ENCODE measurements around the gene ZNF367. TPM values are rescaled to one million over a fixed set of nuclear protein-coding genes. Genes with fewer than 3 reads are reported as not detected.
A peak's percentile ranks its signal among the peaks of the same experiment; 100 is the strongest.

The ZNF367 gene
- total and polyA plus RNA-seq, 5 donors = 0.86 to 1.7 (median 1.4) TPM

DNA sequence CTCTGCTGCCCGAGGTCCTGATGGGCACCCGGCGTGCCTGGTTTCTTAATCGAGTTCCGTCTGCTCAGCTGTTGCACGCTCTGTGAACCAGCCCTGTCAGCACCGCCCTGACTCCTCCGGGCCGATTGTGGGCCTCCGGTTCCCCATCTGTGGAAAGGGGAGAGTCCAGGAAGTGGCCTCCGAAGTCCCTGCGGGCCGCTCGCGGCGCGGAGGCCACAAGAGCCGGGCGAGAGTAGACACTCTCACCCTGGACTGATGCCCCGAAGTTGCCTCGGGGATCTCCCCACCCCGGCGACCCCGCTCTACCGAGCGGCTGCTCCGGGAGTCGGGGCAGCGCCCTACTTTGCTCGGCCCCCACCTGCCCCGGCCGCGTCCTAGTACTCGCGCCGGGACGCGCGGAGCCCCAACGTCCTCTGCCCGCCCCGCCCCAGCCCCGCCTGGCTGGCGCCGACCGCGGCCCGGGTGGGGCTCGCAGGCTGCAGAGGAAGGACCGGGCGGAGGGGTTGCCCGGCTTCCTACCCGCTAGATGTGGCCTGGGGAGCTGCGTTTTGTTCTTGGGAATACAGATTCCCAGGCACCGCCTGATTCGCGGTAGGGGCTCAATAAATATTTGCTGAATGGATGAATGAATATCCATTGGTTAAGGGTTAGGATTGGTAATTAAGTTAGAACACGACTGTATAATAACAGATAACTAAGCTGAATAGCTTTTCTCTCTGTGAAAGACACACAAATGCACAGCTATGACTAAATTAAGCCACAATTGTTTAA, 935 bp upstream of the ZNF367 start:
- ATAC-seq (peak; percentile 83 to 84), DNase-seq (peak; percentile 77 to 93 (median 92))
- H3K27ac ChIP-seq (ENCODE audit: low read length) = peak overlapping the region; percentile 96
- H3K4me1 ChIP-seq (ENCODE audit: control insufficient read depth, insufficient read depth, low read length) = no peaks in the 10 kb centered on the region
- no peaks in the 10 kb centered on the region for H3K9me3 ChIP-seq (ENCODE audit: control insufficient read depth, low read length)
- peak overlapping the region; percentile 73 for H3K4me3 ChIP-seq (ENCODE audit: low read length)
- intact Hi-C loops (cut with DNase I) = loop anchor here in 2 of 4 donors (2.0 to 10.0 kb wide), 2 partner anchors 32 to 74 kb away; partner anchors contain the start of gene HABP4 (in 1 of the 2)
- H3K27me3 ChIP-seq (ENCODE audit: control insufficient read depth, insufficient read depth) = no peaks in the 10 kb centered on the region
- under 1% methylated on average over 58 of the region's 58 CpGs for WGBS

DNA sequence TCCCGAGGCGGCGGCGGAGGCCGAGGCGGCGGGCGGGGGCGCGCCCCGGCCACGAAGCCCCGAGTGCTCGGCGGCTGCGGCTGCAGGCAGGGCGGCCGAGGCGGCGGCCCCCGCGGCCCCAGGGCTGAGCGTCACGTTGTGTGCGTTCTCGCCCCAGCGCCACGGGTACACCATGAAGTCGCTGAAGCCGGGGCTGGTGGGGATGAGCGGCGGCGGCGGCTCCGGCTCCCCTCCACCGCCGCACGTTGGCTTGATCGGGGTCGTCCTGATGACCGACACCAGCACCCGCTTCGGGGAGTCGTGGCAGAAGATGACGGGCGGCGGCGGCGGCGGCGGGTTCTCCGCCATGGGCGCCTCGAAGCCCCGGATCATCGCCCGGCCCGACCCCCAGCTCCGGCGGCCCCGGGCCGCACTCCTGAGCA, 498 bp downstream of the ZNF367 start:
- peak overlapping the region; percentile 69 for H3K27ac ChIP-seq (ENCODE audit: low read length)
- no peaks in the 10 kb centered on the region for H3K4me1 ChIP-seq (ENCODE audit: control insufficient read depth, insufficient read depth, low read length)
- intact Hi-C loops (cut with DNase I) = loop anchor here in 2 of 4 donors (2.0 to 10.0 kb wide), 2 partner anchors 33 to 73 kb away; partner anchors contain the start of gene HABP4 (in 1 of the 2)
- no peaks in the 10 kb centered on the region for H3K27me3 ChIP-seq (ENCODE audit: control insufficient read depth, insufficient read depth)
- ATAC-seq = no peak
- peak overlapping the region; percentile 89 for H3K4me3 ChIP-seq (ENCODE audit: low read length)
- H3K9me3 ChIP-seq (ENCODE audit: control insufficient read depth, low read length) = no peaks in the 10 kb centered on the region
- peak in 2 of 3 donors; percentile 32 to 77 for DNase-seq
- WGBS = under 1% methylated on average over 62 of the region's 62 CpGs

DNA sequence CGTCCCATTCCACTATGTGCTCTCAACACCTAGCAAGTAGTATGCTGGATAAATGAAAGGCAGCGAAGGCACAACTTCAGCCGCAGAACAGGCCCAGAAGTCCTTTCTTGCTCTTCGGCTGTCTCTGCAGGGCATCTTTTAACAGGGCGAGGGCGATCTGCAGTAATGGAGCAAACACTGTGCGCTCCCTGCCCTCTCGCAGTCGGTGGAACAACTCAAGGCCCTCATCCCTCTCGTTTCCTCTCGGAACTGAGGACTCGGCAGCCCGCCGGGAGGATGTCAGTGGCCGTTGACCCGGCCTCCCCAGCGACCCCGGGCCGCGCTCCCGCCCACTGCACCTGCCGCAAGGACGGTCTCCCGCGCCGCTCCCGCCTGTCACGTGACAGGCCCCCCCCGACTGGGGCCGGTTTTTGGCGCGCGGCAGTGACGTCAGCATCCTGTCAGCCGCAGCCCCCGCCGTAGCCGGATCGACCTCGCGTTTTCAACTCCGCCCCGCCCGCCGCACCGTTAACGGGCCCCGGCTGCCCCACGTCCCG, 1.1 kb downstream of the ZNF367 start:
- H3K4me3 ChIP-seq (ENCODE audit: low read length) = peak overlapping the region; percentile 89
- H3K27me3 ChIP-seq (ENCODE audit: control insufficient read depth, insufficient read depth) = no peaks in the 10 kb centered on the region
- WGBS = under 1% methylated on average over 50 of the region's 50 CpGs
- no peaks in the 10 kb centered on the region for H3K9me3 ChIP-seq (ENCODE audit: control insufficient read depth, low read length)
- ATAC-seq = peak; percentile 19 to 36
- intact Hi-C loops (cut with DNase I) = loop anchor here in 1 of 4 donors (10.0 kb wide), 1 partner anchor 72 kb away; no protein-coding TSS in a partner anchor
- peak overlapping the region; percentile 73 for H3K27ac ChIP-seq (ENCODE audit: low read length)
- no peaks in the 10 kb centered on the region for H3K4me1 ChIP-seq (ENCODE audit: control insufficient read depth, insufficient read depth, low read length)
- DNase-seq = peak; percentile 89 to 96 (median 96)

DNA sequence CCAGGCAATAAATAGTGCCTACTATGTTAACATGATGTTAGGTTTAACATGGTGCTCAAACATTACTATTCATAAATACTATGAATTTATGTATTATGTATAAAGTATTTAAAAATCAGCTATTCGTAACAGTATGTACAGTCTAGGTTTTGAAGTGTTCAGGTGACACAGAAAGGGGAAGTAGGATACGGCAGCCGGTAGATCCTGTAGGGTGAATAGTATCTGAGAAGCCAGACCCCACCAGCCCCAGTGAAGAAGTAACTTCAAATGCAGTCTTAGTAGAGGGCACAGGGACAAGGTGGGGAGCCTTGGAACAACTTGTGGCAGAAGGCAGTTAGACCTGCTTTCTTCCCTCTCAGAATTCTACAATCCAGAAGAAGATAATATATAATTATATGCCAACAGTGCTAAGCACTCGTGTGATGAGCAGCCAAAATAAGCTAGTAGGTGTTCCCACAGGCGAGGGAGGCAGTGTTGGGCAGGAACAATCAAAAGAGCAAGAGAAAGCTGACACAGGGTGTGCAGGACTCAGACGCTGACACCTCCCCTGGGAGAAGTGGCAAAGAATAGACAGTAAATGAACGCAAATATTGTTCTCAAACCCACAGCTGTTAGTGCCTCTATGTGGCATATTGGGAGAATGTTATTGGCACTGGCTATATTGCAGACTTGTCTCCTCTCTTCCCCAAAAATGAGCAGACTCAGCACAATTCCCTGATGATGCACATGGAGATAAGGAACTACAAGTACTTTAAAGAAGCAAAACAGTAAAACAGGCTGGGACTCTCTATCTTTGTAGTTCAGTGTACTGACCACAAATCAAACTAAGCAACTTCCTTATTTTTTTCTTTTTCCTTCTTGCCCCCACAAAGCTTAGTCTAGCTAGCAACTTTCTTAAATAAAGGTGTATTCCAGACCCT, 4.6 kb downstream of the ZNF367 start:
- no peak overlapping the region for H3K4me3 ChIP-seq (ENCODE audit: low read length)
- intact Hi-C loops (cut with DNase I) = loop anchor here in 1 of 4 donors (10.0 kb wide), 1 partner anchor 69 kb away; no protein-coding TSS in a partner anchor
- no peak overlapping the region for H3K27ac ChIP-seq (ENCODE audit: low read length)
- ATAC-seq (no peak), DNase-seq (no peak)
- 42% methylated on average over 7 of the region's 7 CpGs for WGBS
- no peaks in the 10 kb centered on the region for H3K9me3 ChIP-seq (ENCODE audit: control insufficient read depth, low read length)
- no peaks in the 10 kb centered on the region for H3K27me3 ChIP-seq (ENCODE audit: control insufficient read depth, insufficient read depth)
- H3K4me1 ChIP-seq (ENCODE audit: control insufficient read depth, insufficient read depth, low read length) = no peaks in the 10 kb centered on the region

DNA sequence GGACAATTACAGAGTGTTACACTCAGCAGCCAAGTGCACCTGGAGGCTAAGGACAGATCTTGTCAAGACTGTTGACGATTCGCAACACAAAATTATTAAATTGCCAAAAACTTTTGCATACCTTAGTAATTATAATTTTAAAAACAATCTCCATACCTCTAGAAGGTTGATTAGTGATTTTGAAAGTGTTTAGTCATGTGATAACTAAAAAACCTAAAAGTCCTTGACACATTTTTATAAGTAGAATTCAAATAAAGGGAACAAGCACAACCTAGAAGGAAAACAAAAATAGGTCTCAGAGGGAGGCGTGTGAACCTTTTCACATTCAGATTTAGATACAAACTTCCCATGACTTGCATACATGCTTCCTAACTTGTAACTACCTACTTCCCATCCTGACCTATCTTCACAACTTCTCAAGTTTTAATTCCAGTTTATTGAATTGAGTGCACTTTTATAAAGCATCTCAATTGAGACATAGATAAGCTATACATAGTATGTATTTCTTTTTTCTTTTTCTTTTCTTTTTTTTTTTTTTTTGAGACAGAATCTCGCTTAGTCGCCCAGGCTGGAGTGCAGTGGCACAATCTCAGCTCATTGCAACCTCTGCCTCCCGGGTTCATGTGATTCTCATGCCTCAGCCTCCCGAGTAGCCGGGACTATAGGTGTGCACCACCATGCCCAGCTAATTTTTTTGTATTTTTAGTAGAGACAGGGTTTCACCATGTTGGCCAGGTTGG, 5.8 kb downstream of the ZNF367 start:
- no peak for ATAC-seq
- intact Hi-C loops (cut with DNase I) = loop anchor here in 1 of 4 donors (10.0 kb wide), 1 partner anchor 68 kb away; no protein-coding TSS in a partner anchor
- no peak for DNase-seq

DNA sequence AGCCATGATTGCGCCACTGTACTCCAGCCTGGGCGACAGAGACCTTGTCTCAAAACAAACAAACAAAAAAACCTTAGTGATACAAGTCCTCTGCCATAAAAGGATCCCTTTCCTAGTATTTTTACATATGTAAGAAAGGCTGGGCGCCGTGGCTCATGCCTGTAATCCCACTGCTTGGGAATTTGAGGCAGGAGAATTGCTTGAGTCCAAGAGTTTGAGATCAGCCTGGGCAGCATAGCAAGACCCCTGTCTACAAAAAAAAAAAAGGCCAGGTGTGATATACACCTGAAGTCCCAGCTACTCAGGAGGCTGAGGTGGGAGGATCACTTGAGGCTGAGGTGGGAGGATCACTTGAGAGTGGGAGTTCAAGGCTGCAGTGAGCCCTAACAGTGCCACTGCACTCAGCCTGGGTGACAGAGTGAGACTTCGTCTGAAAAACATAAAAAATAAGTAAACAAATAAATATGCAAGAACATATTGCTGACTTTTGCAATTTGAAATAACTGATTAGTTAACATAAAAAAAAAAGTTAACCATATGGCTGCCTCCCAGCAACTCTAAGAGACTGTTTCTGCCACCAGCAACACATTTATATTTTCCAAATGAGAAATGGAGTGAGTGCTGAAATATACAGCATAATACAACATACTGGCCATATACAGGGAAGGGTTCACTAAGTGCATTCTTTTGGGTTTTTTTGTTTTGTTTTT, 6.9 kb downstream of the ZNF367 start:
- Histone ChIP-seq H3K27ac (ENCODE audit: low read length) (no peak overlapping the region), H3K4me3 (ENCODE audit: low read length) (no peak overlapping the region), H3K4me1 (ENCODE audit: control insufficient read depth, insufficient read depth, low read length) (no peaks in the 10 kb centered on the region), H3K9me3 (ENCODE audit: control insufficient read depth, low read length) (no peaks in the 10 kb centered on the region), H3K27me3 (ENCODE audit: control insufficient read depth, insufficient read depth) (no peaks in the 10 kb centered on the region)
- ATAC-seq = no peak
- DNase-seq = no peak
- intact Hi-C loops (cut with DNase I) = loop anchor here in 1 of 4 donors (10.0 kb wide), 1 partner anchor 66 kb away; no protein-coding TSS in a partner anchor
- WGBS = 93% methylated on average over 5 of the region's 5 CpGs

More for the DNA sequence above, 5.8 kb downstream of the ZNF367 start:
- Histone ChIP-seq H3K9me3 (ENCODE audit: control insufficient read depth, low read length) (no peaks in the 10 kb centered on the region), H3K27me3 (ENCODE audit: control insufficient read depth, insufficient read depth) (no peaks in the 10 kb centered on the region), H3K4me3 (ENCODE audit: low read length) (no peak overlapping the region), H3K4me1 (ENCODE audit: control insufficient read depth, insufficient read depth, low read length) (no peaks in the 10 kb centered on the region), H3K27ac (ENCODE audit: low read length) (no peak overlapping the region)
- 90% methylated on average over 8 of the region's 8 CpGs for WGBS

DNA sequence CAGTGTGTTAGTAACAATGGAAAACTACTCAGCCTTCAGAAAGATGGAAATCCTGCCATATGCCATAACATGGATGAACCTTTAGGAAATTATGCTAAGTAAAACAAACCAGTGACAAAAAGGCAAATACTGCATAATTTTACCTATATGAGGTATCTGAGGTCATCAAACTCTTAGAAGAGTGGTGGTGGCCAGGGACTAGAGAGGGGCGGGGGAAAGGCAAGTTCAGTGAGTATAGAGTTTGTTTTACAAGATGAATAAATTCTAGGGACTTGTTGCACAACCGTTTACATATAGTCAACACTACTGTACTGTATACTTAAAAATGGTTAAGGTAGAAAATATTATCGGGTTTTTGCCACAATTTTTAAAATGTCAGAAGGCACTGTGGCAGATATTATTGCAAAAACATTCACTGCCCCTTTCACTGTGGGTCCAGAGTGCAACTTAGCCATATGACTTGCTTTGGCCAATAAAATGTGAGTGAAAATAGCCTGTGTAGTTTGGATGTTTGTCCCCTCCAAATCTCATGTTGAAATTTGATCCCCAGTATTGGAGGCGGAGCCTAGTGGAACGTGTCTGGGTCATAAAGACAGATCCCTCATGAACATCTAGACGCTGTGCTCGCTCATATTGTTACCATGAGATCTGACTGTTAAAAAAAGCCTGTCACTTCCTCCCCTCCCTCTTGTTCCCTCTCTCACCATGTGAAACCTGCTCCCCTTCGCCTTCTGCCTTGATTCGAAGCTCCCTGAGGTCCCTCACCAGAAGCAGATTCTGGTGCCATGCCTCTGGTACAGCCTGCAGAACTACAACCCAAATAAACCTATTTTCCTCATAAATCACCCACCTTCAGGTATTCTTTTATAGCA, 9.5 kb downstream of the ZNF367 start:
- ATAC-seq (no peak), DNase-seq (no peak)
- WGBS = 80% methylated on average over 9 of the region's 9 CpGs
- Histone ChIP-seq H3K9me3 (ENCODE audit: control insufficient read depth, low read length) (no peaks in the 10 kb centered on the region), H3K27ac (ENCODE audit: low read length) (no peak overlapping the region), H3K4me1 (ENCODE audit: control insufficient read depth, insufficient read depth, low read length) (no peaks in the 10 kb centered on the region), H3K4me3 (ENCODE audit: low read length) (no peak overlapping the region), H3K27me3 (ENCODE audit: control insufficient read depth, insufficient read depth) (no peaks in the 10 kb centered on the region)
- intact Hi-C loops (cut with DNase I) = no loop called here

DNA sequence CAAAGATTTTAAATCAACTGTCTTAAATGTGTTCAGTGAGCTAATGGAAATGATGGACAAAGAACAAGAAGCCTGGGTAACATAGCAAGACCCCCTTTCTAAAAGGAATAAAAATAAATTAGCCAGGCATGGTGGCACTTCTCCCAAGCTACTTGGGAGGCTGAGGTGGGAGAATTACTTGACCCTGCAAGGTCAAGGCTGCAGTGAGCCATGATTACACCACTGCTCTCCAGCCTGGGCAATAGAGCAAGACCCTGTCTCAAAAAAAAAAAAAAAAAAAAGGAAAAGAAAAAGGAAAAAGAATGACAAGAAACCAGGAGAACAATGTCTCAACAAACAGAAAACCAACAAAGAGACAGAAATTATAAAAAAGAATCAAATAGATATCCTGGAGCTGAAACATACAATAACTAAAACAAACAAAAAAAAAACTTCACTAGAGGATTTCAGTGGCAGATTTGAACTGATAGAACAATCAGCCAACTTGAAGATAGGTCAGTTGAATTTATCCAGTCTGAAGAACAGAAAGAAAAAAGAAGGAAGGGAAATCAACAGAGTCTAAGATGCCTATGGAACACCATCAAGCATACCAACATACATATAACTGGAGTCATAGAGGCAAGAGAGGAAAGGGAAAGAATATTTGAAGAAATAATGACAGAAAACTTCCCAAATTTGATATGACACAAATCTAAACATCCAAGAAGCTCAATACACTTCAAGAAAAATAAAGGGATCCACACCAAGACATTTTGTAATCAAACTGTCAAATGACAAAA, 17.8 kb downstream of the ZNF367 start:
- no peaks in the 10 kb centered on the region for H3K27me3 ChIP-seq (ENCODE audit: control insufficient read depth, insufficient read depth)
- H3K4me1 ChIP-seq (ENCODE audit: control insufficient read depth, insufficient read depth, low read length) = no peaks in the 10 kb centered on the region
- ATAC-seq (no peak), DNase-seq (no peak)
- intact Hi-C loops (cut with DNase I) = no loop called here
- no peaks in the 10 kb centered on the region for H3K9me3 ChIP-seq (ENCODE audit: control insufficient read depth, low read length)
- no peak overlapping the region for H3K4me3 ChIP-seq (ENCODE audit: low read length)
- no peak overlapping the region for H3K27ac ChIP-seq (ENCODE audit: low read length)

DNA sequence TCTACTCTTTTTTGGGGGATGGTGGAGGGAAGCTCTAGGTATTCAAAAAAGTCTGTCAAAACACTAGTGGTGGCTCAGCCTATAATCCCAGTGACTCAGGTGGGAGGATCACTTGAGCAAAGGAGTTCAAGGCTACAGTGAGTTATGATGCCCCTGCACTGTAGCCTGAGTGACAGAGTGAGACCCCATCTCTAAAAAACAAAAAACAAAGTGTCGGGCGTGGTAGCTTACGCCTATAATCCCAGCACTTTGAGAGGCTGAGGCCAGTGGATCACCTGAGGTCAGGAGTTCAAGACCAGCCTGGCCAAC, 18.9 kb downstream of the ZNF367 start:
- intact Hi-C loops (cut with DNase I) = no loop called here
- Histone ChIP-seq H3K27ac (ENCODE audit: low read length) (no peak overlapping the region), H3K4me1 (ENCODE audit: control insufficient read depth, insufficient read depth, low read length) (no peaks in the 10 kb centered on the region), H3K9me3 (ENCODE audit: control insufficient read depth, low read length) (no peaks in the 10 kb centered on the region), H3K4me3 (ENCODE audit: low read length) (no peak overlapping the region), H3K27me3 (ENCODE audit: control insufficient read depth, insufficient read depth) (no peaks in the 10 kb centered on the region)
- ATAC-seq (no peak), DNase-seq (no peak)
- 92% methylated on average over 3 of the region's 3 CpGs for WGBS
